Keratinocyte (primary cell): ENCODE results near the gene RPL28. TPM values are rescaled to one million over a fixed set of nuclear protein-coding genes. Genes with fewer than 3 reads are reported as not detected.

Experiments
- DNase-seq: peaks from one replicate; pipeline ENCODE4 v3.0.0-alpha.2; 2011; ENCODE audit warnings: low read depth, missing footprints, low spot score
- FAIRE-seq: peaks from 2 replicates; lab custom pipeline; 2011; peaks lifted over from hg19 to GRCh38; lab: Jason Lieb, UNC
- H2AFZ ChIP-seq: 2 replicates; pipeline ENCODE4 v1.6.0; 2012; ENCODE audit warnings: low read length, control low read depth, inconsistent platforms; ENCODE audit not compliant: control insufficient read depth
- H3K27ac ChIP-seq: 2 replicates; pipeline ENCODE4 v1.5.1; 2011; ENCODE audit warnings: low read length; ENCODE audit not compliant: control insufficient read depth, insufficient read depth
- H3K27me3 ChIP-seq: 3 replicates; pipeline ENCODE4 v1.6.0; 2011; ENCODE audit warnings: low read length; ENCODE audit not compliant: control insufficient read depth, insufficient read depth; ENCODE audit errors: extremely low read depth
- H3K36me3 ChIP-seq, 2 experiments: 2 replicates in 1 of 2; 3 replicates in 1 of 2; pipeline ENCODE4 v1.5.1; 2011; ENCODE audit warnings: low read length in 2 of 2, mild to moderate bottlenecking in 1 of 2; ENCODE audit not compliant: control insufficient read depth in 2 of 2, insufficient read depth in 2 of 2; ENCODE audit errors: extremely low read depth in 1 of 2
- H3K4me1 ChIP-seq: 3 replicates; pipeline ENCODE4 v1.5.1; 2011; ENCODE audit warnings: low read length; ENCODE audit not compliant: control insufficient read depth, insufficient read depth; ENCODE audit errors: extremely low read depth
- H3K4me2 ChIP-seq: 3 replicates; pipeline ENCODE4 v1.6.0; 2011; ENCODE audit warnings: low read depth, low read length; ENCODE audit not compliant: control insufficient read depth, insufficient read depth; ENCODE audit errors: extremely low read depth
- H3K4me3 ChIP-seq, 3 experiments: fragments of 200-600 bp in 1 of 3; sonication (generic) in 1 of 3; 2 replicates in 2 of 3; 3 replicates in 1 of 3; pipeline ENCODE4 v1.5.1; 2011 to 2016; ENCODE audit warnings: low read length in 3 of 3, mild to moderate bottlenecking in 3 of 3, control low read depth in 2 of 3, inconsistent platforms in 1 of 3, low read depth in 1 of 3, mixed read lengths in 1 of 3, mixed run types in 1 of 3, moderate library complexity in 1 of 3; ENCODE audit not compliant: control insufficient read depth in 2 of 3, insufficient read depth in 2 of 3; ENCODE audit errors: extremely low read depth in 1 of 3
- H3K79me2 ChIP-seq: 2 replicates; pipeline ENCODE4 v1.6.0; 2012; ENCODE audit warnings: low read length; ENCODE audit not compliant: control insufficient read depth, insufficient read depth
- H3K9ac ChIP-seq: 3 replicates; pipeline ENCODE4 v1.6.0; 2011; ENCODE audit warnings: low read length; ENCODE audit not compliant: control insufficient read depth, insufficient read depth; ENCODE audit errors: extremely low read depth
- H3K9me1 ChIP-seq: 3 replicates; pipeline ENCODE4 v1.6.0; 2011; ENCODE audit warnings: low read length; ENCODE audit not compliant: control insufficient read depth, insufficient read depth; ENCODE audit errors: extremely low read depth
- H3K9me3 ChIP-seq: 2 replicates; pipeline ENCODE4 v1.5.1; 2012; ENCODE audit warnings: low read depth, low read length; ENCODE audit not compliant: control insufficient read depth
- H4K20me1 ChIP-seq: 3 replicates; pipeline ENCODE4 v1.6.0; 2011; ENCODE audit warnings: low read length; ENCODE audit not compliant: control insufficient read depth, insufficient read depth; ENCODE audit errors: extremely low read depth
- EZH2 ChIP-seq: IDR thresholded peaks from one replicate; pipeline ENCODE4 v1.6.1; 2012; ENCODE audit warnings: inconsistent platforms, mild to moderate bottlenecking, low read length, moderate library complexity
- dilution Hi-C: fragments of 300-500 bp; cut with MboI; formaldehyde crosslinking; loops from one replicate; pipeline ENCODE4 v1.7.0; 2020; ENCODE audit warnings: low sequenced_read_pairs; ENCODE audit not compliant: extremely low pct_ligation_motif_present
- polyA plus RNA-seq, 5 experiments: library from polyadenylated mRNA; depleted of rRNA in 3 of 5; stranded (reverse) in 3 of 5; stranded (forward) in 1 of 5; unstranded in 1 of 5; fragments of >200 nt; gene quantifications; 1 replicate in 1 of 5; 2 replicates in 3 of 5; 3 replicates in 1 of 5; pipeline versions ENCODE4 v1.2.1 to v1.2.3, GENCODE V29; 2011 to 2012; ENCODE audit warnings: missing spikeins in 2 of 5, low read depth in 1 of 5, low replicate concordance in 1 of 5
- TF ChIP-seq, protein P1 (sequence below), 3 experiments: IDR thresholded peaks in 1 of 3; conservative IDR thresholded peaks in 1 of 3; optimal IDR thresholded peaks in 1 of 3; 2 replicates in 2 of 3; 3 replicates in 1 of 3; pipeline versions ENCODE3 to v1.5.1; 2011; ENCODE audit warnings: low read length in 3 of 3, mild to moderate bottlenecking in 3 of 3, moderate library complexity in 2 of 3, control low read depth in 1 of 3, inconsistent platforms in 1 of 3; ENCODE audit not compliant: insufficient read depth in 2 of 3; ENCODE audit errors: extremely low read depth in 1 of 3

Gene RPL28
- polyA plus RNA-seq, 1 donor (not counting 4 experiments of a cell fraction or from before 2014, with no cell fraction given) = 282 TPM

DNA sequence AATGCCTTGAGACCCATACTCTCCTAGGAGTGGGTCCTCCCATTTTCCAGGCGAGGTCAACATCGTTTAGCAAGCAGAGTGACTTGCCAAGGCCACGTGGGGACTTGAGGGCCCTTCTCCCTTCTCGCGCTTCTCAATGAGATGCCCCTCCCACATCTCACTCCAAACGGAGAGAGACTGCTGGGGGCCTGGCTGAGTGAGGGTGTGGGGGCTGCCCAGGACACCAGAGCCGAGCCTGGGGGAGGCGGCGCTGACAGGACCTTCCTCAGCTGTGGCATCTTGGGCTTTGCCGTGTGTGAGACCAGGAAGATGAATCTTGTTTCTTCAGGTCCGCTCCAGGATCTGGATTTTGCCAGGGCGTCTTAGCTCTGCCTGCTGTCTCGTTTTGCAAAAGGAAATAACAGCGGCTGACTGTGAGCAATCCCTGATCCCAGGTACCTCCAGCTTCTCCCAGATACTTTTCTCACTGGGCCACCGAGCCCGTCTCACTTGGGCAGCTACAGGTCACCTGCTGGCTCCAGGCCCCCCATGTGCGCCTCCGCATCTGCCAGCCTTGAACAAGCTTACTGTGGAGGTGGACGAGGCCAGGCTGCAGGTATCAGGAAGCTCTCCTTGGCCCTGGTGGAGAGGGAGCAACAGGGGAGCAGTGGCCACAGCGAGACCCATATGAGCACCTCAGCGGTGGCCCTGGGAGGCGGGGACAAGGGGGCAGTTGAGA lies 37.3 kb upstream of the RPL28 start:
- H3K79me2 ChIP-seq = no peaks in the 10 kb centered on the region
- no peak overlapping the region for H3K27ac ChIP-seq
- DNase-seq (no peak), FAIRE-seq (no peak)
- H3K27me3 ChIP-seq = peaks cover 22% of the 10 kb centered on the region
- no peaks in the 10 kb centered on the region for H3K9me1 ChIP-seq
- no peak overlapping the region for H3K4me2 ChIP-seq
- dilution Hi-C loops = no loop called here
- H2AFZ ChIP-seq = no peak overlapping the region
- TF ChIP-seq, protein P1, sequence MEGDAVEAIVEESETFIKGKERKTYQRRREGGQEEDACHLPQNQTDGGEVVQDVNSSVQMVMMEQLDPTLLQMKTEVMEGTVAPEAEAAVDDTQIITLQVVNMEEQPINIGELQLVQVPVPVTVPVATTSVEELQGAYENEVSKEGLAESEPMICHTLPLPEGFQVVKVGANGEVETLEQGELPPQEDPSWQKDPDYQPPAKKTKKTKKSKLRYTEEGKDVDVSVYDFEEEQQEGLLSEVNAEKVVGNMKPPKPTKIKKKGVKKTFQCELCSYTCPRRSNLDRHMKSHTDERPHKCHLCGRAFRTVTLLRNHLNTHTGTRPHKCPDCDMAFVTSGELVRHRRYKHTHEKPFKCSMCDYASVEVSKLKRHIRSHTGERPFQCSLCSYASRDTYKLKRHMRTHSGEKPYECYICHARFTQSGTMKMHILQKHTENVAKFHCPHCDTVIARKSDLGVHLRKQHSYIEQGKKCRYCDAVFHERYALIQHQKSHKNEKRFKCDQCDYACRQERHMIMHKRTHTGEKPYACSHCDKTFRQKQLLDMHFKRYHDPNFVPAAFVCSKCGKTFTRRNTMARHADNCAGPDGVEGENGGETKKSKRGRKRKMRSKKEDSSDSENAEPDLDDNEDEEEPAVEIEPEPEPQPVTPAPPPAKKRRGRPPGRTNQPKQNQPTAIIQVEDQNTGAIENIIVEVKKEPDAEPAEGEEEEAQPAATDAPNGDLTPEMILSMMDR (optimal IDR thresholded peaks at IDR 0.05 in 1 of 3, IDR thresholded peaks at IDR 0.05 in 1 of 3, conservative IDR thresholded peaks at IDR 0.05 in 1 of 3; ENCODE audit: extremely low read depth in 1 of 3, insufficient read depth in 2 of 3, low read length in 3 of 3) = no peak
- no peak for TF ChIP-seq EZH2
- peaks cover 0 to 8% of the 10 kb centered on the region in 2 experiments for H3K36me3 ChIP-seq
- no peaks in the 10 kb centered on the region for H3K9me3 ChIP-seq
- no peaks in the 10 kb centered on the region for H4K20me1 ChIP-seq
- H3K4me3 ChIP-seq = no peak overlapping the region
- peaks cover 7% of the 10 kb centered on the region for H3K4me1 ChIP-seq
- H3K9ac ChIP-seq = no peak overlapping the region

DNA sequence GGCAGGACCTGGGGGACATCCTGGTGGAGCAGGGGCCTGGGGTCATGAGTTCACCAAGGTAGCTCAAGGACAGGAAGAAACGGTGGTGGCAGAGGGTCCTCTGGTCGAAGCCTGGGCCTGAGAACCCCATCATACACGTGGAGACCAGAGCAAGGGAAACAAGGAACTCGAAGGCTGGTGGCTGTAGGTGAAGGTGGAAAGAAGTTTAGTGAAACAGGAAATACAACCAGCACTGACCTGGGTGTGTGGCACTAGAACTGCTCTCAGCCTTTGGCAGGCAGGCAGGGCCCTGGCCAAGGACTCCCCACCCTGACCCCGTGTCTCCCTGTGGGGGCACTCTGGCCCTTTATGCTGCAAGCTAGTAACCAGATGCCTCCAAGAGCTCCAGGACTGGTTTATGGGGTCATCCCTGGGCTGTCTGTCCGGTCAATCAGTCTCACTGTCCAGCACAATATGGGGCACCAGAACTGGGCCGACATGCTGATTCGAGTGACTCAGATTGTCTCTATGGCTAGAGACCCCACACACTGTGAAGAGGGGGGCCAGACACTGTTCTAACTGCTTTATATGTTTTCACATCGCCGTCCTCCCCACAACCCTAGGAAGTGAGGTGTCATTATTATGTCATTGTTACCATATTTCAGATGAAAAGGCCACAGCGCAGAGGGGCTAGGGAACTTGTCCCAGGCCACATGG lies 35.0 kb upstream of the RPL28 start:
- TF ChIP-seq EZH2 = no peak
- TF ChIP-seq, protein P1 (optimal IDR thresholded peaks at IDR 0.05 in 1 of 3, IDR thresholded peaks at IDR 0.05 in 1 of 3, conservative IDR thresholded peaks at IDR 0.05 in 1 of 3; ENCODE audit: extremely low read depth in 1 of 3, insufficient read depth in 2 of 3, low read length in 3 of 3) = no peak
- Histone ChIP-seq H3K4me2 (no peak overlapping the region), H3K36me3 (peaks cover 0 to 4% of the 10 kb centered on the region in 2 experiments), H4K20me1 (no peaks in the 10 kb centered on the region), H3K79me2 (no peaks in the 10 kb centered on the region), H3K27ac (no peak overlapping the region), H3K4me3 (no peak overlapping the region), H3K4me1 (peaks cover 9% of the 10 kb centered on the region), H3K9ac (no peak overlapping the region), H3K27me3 (peaks cover 25% of the 10 kb centered on the region), H3K9me3 (no peaks in the 10 kb centered on the region), H3K9me1 (no peaks in the 10 kb centered on the region), H2AFZ (no peak overlapping the region)
- DNase-seq (no peak), FAIRE-seq (no peak)
- dilution Hi-C loops = no loop called here
